ENCODE results near the gene RRP8. TPM values are rescaled to one million over a fixed set of nuclear protein-coding genes. Genes with fewer than 3 reads are reported as not detected.

RRP8 gene
- total RNA-seq (10 to 100 TPM in 2 of 5 donors, 1 to 10 TPM in 3; 1.8 to 22.6 (median 7.6) TPM), polyA plus RNA-seq (10 to 100 TPM; 16.5 to 23.1 (median 18.0) TPM)
- long read RNA-seq, donor 1, full-length matches to known transcripts: 2 of 2 reads
- long read RNA-seq, donor 1, partial matches to known transcripts: 0 of 2 reads
- long read RNA-seq, donor 1, other reads (novel, unspliced or antisense): 0 of 2 reads
- long read RNA-seq, donor 2, full-length matches to known transcripts: 5 of 210 reads
- long read RNA-seq, donor 2, partial matches to known transcripts: 145 of 210 reads
- long read RNA-seq, donor 2, other reads (novel, unspliced or antisense): 60 of 210 reads
- long read RNA-seq, donor 3, full-length matches to known transcripts: 3 of 3 reads
- long read RNA-seq, donor 3, partial matches to known transcripts: 0 of 3 reads
- long read RNA-seq, donor 3, other reads (novel, unspliced or antisense): 0 of 3 reads
- long read RNA-seq, donor 4, full-length matches to known transcripts: 1 of 1 reads
- long read RNA-seq, donor 4, partial matches to known transcripts: 0 of 1 reads
- long read RNA-seq, donor 4, other reads (novel, unspliced or antisense): 0 of 1 reads
- long read RNA-seq, donor 5, full-length matches to known transcripts: 2 of 11 reads
- long read RNA-seq, donor 5, partial matches to known transcripts: 9 of 11 reads
- long read RNA-seq, donor 5, other reads (novel, unspliced or antisense): 0 of 11 reads
- long read RNA-seq, donor 6, full-length matches to known transcripts: 8 of 15 reads
- long read RNA-seq, donor 6, partial matches to known transcripts: 7 of 15 reads
- long read RNA-seq, donor 6, other reads (novel, unspliced or antisense): 0 of 15 reads
- long read RNA-seq, donor 7, full-length matches to known transcripts: 3 of 9 reads
- long read RNA-seq, donor 7, partial matches to known transcripts: 6 of 9 reads
- long read RNA-seq, donor 7, other reads (novel, unspliced or antisense): 0 of 9 reads
- long read RNA-seq, donor 8, full-length matches to known transcripts: 1 of 1 reads
- long read RNA-seq, donor 8, partial matches to known transcripts: 0 of 1 reads
- long read RNA-seq, donor 8, other reads (novel, unspliced or antisense): 0 of 1 reads
- long read RNA-seq, donor 9, full-length matches to known transcripts: 9 of 198 reads
- long read RNA-seq, donor 9, partial matches to known transcripts: 166 of 198 reads
- long read RNA-seq, donor 9, other reads (novel, unspliced or antisense): 23 of 198 reads
- long read RNA-seq, donor 10, full-length matches to known transcripts: 1 of 1 reads
- long read RNA-seq, donor 10, partial matches to known transcripts: 0 of 1 reads
- long read RNA-seq, donor 10, other reads (novel, unspliced or antisense): 0 of 1 reads

GRCh38 chr11:6603287-6604080, at the start of gene RRP8, which contains the start of gene ILK:
RRP8 (minus strand) TSS chr11:6603616; CDS start chr11:6603502, 114 bp downstream.
ILK (plus strand) TSS chr11:6603774; CDS start chr11:6604272, 498 bp downstream.
- 0 to 1% (median 0%) methylated on average over 43 to 72 of the region's 72 CpGs for WGBS, 5 donors
- Histone ChIP-seq H3K4me3 (peak within 1 kb of the TSS; percentile 73 to 96 (median 92)), H3K27ac (peak within 1 kb of the TSS; percentile 94 to 100 (median 99)), H3K4me1 (peaks cover 53 to 86% (median 80%) of the 10 kb centered on the region in 4 donors), H3K9me3 (no peaks in the 10 kb centered on the region), H3K36me3 (peaks cover 31 to 45% (median 42%) of the 10 kb centered on the region in 4 donors), H3K27me3 (no peaks in the 10 kb centered on the region)
- intact Hi-C loops (cut with DNase I; ENCODE audit: low total_unique reads): loop anchor here (10.0 kb wide), 1 partner anchor 81 kb away; the partner anchor contains the start of gene MRPL17
- DNase-seq: peak; percentile 94 to 98
- TF ChIP-seq POLR2AphosphoS5 (IDR thresholded peaks at IDR 0.05) (peak; percentile 67 to 90 (median 87)), CTCF (IDR thresholded peaks at IDR 0.05) (peak in 3 of 7 experiments; percentile 11 to 39 (median 29)), POLR2A (IDR thresholded peaks at IDR 0.05) (no peak)

- Histone ChIP-seq H3K27ac (no peak overlapping the region), H3K9me3 (no peaks in the 10 kb centered on the region), H3K36me3 (no peaks in the 10 kb centered on the region), H3K27me3 (peaks cover 0 to 25% (median 12%) of the 10 kb centered on the region in 3 donors), H3K4me1 (peaks cover 0 to 44% (median 18%) of the 10 kb centered on the region in 4 donors), H3K4me3 (no peak overlapping the region)
- no peak for DNase-seq
- no peak for TF ChIP-seq EP300 (IDR thresholded peaks at IDR 0.05)
- TF ChIP-seq POLR2A (IDR thresholded peaks at IDR 0.05): no peak
- TF ChIP-seq POLR2AphosphoS5 (IDR thresholded peaks at IDR 0.05): no peak
- 83 to 96% (median 93%) methylated on average over 1 of the region's 1 CpG for WGBS, 5 donors
- intact Hi-C loops (cut with DNase I; ENCODE audit: low total_unique reads): no loop called here
These were observed 49.7 kb upstream of the RRP8 start for GRCh38 chr11:6653097-6653496.

GRCh38 chr11:6652182-6652581, 48.8 kb upstream of the RRP8 start:
- Histone ChIP-seq H3K27me3 (peaks cover 0 to 25% (median 12%) of the 10 kb centered on the region in 3 donors), H3K4me1 (peaks cover 1 to 50% (median 25%) of the 10 kb centered on the region in 4 donors), H3K9me3 (no peaks in the 10 kb centered on the region), H3K27ac (no peak overlapping the region), H3K36me3 (no peaks in the 10 kb centered on the region), H3K4me3 (no peak overlapping the region)
- intact Hi-C loops (cut with DNase I; ENCODE audit: low total_unique reads): no loop called here
- 59 to 70% (median 66%) methylated on average over 3 of the region's 3 CpGs for WGBS, 5 donors
- TF ChIP-seq EP300 (IDR thresholded peaks at IDR 0.05): no peak
- TF ChIP-seq POLR2A (IDR thresholded peaks at IDR 0.05): no peak
- TF ChIP-seq POLR2AphosphoS5 (IDR thresholded peaks at IDR 0.05): no peak
- TF ChIP-seq CTCF (IDR thresholded peaks at IDR 0.05): no peak
- no peak for DNase-seq

GRCh38 chr11:6650980-6651379, 47.6 kb upstream of the RRP8 start:
- no peak for DNase-seq
- TF ChIP-seq EP300 (IDR thresholded peaks at IDR 0.05) (no peak), CTCF (IDR thresholded peaks at IDR 0.05) (no peak), POLR2A (IDR thresholded peaks at IDR 0.05) (no peak)
- intact Hi-C loops (cut with DNase I; ENCODE audit: low total_unique reads): no loop called here
- Histone ChIP-seq H3K4me1 (peaks cover 13 to 51% (median 31%) of the 10 kb centered on the region in 4 donors), H3K27me3 (peaks cover 0 to 14% (median 7%) of the 10 kb centered on the region in 3 donors), H3K4me3 (no peak overlapping the region), H3K27ac (no peak overlapping the region), H3K9me3 (no peaks in the 10 kb centered on the region), H3K36me3 (no peaks in the 10 kb centered on the region)
- 47 to 67% (median 64%) methylated on average over 6 of the region's 6 CpGs for WGBS, 5 donors
